HG03521 (cell line): ENCODE results near the gene KIF4B.
"Not testable (repeated sequence)": the region's sequence is repeated elsewhere in the genome, so short reads cannot be mapped to it uniquely, and the experiment has no call there.

Source experiments
- ATAC-seq: cut with Tn5 transposase; IDR thresholded peaks from one replicate; pipeline ENCODE4 v1.9.1; 2021; ENCODE audit warnings: mild to moderate bottlenecking, moderate library complexity; ENCODE audit not compliant: unreplicated experiment

The KIF4B gene, protein sequence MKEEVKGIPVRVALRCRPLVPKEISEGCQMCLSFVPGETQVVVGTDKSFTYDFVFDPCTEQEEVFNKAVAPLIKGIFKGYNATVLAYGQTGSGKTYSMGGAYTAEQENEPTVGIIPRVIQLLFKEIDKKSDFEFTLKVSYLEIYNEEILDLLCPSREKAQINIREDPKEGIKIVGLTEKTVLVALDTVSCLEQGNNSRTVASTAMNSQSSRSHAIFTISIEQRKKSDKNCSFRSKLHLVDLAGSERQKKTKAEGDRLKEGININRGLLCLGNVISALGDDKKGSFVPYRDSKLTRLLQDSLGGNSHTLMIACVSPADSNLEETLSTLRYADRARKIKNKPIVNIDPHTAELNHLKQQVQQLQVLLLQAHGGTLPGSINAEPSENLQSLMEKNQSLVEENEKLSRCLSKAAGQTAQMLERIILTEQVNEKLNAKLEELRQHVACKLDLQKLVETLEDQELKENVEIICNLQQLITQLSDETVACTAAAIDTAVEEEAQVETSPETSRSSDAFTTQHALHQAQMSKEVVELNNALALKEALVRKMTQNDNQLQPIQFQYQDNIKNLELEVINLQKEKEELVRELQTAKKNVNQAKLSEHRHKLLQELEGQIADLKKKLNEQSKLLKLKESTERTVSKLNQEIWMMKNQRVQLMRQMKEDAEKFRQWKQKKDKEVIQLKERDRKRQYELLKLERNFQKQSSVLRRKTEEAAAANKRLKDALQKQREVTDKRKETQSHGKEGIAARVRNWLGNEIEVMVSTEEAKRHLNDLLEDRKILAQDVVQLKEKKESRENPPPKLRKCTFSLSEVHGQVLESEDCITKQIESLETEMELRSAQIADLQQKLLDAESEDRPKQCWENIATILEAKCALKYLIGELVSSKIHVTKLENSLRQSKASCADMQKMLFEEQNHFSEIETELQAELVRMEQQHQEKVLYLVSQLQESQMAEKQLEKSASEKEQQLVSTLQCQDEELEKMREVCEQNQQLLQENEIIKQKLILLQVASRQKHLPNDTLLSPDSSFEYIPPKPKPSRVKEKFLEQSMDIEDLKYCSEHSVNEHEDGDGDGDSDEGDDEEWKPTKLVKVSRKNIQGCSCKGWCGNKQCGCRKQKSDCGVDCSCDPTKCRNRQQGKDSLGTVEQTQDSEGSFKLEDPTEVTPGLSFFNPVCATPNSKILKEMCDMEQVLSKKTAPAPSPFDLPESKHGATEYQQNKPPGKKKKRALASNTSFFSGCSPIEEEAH

DNA sequence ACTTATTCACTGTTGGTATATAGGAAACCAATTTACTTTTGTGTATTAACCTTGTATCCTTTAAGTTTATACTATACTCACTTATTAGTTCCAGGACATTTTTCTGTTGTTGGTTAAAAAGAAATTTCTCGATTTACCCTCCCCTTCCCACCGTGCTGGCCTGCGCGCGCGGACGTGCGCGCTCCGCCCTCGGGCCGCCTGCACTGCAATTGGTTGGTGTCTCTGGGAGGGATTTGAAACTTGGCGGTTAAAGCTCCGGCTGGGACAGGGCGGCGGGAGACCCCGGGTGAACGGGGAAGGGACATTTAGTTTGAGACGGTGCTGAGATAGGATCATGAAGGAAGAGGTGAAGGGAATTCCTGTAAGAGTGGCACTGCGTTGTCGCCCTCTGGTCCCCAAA lies at the start of gene KIF4B:
TSS of gene KIF4B (plus strand) at position 230 of the 400 bp plus-strand sequence. CDS start at position 335, 105 bp downstream.
- no peak for ATAC-seq

DNA sequence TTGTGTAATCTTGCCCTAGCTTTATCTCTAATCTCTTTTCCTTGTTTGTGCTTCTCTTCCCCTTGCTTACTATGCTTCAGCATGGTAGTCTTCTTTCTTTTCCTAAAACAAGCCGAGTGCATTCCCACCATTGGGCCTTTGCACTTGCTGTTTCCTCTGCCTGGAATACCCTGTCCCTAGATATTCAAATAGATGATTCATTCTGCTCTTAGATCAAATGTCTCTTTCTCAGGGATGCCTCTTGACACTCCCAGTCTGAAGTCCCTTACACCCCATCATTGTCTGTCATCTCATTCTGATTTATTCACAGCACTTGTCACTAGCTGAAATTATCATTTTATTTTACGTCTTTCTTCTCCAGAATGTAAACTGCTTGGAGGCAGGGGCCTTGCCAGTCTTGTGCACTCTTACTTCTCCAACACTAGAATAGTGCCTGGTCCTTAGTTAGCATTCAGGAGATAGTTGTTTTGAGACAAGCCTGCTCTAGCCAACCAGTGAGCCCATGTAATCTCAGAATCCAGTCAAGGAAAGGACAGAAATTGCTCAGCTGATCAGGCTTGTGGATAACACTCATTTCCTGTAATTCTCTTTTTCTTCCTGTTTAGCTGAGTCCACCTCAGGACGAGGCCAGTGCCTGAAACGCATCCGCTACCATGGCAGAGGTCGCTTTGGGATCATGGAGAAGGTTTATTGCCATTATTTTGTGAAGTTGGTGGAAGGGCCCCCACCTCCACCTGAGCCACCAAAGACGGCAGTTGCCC lies 47.3 kb upstream of the KIF4B start:
- no peak for ATAC-seq

DNA sequence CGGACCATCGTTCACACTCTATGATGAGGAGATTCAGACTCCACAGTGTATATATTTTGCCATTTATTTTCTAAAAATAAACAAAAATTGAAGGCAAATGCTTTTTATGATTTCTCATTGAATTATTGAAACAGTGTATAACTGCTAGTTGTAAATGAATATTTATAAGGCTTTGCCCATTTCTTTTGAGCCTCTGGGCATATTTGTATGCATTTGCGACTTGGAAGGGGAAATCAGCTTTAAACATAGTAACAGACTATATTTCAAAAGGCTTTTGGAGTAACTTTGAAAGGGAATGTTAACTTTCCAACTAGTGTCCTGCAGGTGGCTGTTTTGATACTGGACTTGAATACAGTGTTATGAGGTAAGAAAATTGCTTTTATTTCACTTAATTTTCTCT lies 46.7 kb upstream of the KIF4B start:
- ATAC-seq = no peak

DNA sequence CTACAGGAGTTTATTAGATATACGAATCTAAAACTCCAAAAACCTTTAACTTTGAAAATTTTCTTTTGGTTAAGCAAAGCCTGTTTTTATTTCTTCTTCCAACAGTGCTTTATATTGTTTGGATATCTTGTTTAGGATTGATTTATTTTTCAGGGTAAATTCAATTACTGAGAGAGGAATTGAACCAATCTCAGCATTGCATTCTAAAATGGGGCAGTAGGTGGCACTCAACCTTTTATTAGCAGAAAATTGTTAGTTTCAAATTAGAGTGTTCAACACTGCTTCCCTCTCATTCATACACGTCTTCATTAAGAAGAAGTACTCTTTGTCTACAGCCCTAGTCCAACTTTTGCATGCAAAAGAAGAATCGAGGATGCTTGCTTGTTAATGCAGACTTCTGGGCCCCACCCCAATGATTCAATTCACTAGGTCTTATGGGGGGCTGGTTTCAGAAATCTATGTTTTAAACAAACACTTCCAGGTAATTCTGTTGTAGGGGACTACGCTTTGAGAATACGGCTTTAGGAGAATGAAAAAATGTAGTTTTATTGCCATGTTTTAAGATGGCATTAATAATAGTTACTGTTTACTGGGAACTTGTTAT lies 46.0 kb upstream of the KIF4B start:
- no peak for ATAC-seq

DNA sequence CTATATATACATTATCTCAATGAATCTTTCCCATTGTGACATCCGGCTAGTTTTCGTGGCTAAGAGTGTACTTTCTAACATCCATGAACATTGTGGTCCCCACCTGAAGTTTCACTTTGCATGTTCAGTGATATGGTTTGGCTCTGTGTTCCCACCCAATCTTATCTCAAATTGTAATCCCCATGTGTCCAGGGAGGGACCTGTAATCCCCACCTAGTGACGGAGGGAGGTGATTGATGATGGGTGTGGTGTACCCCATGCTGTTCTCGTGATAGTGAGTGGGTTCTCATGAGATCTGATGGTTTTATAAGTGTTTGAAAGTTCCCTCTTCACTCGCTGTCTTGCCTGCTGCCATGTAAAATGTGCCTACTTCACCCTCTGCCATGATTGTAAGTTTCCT lies 44.6 kb upstream of the KIF4B start:
- ATAC-seq = no peak

DNA sequence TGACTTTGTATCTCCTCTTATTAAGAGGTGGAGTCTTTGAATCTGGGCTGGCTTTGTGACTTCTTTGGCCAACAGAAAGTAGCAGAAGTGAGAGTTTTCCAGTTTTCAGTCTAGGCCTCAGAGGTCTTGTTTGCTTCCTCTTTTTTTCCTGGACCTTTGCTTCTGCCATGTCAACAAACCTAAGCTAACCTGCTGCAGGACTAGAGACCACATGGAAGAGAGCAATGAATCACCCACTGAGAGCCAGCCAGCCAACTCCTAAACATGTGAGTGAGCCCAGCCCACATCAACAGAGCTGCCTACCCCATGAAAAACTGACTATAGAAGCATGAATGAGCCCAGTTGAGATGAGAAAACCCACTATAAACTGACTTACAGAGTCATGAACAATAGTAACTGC lies 42.8 kb upstream of the KIF4B start:
- no peak for ATAC-seq

DNA sequence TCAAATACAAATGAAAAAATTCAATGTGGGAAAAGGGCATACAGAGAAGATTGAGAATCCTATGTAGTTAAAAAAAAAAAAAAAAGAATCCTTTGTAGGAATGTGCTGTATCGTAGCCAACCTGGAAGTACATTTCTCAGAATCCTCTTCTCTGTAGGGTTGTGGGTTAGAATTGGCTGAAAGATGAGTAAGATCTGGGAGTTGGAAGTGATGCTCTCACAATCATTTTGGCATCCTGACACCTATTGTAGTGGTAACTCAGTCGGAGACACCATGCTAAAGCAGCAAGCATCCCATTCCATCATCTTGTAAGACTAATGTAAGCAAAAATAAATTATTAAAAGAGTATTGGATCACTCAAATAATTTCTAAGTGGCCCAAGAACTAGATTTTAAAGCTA lies 42.1 kb upstream of the KIF4B start:
- ATAC-seq = no peak

DNA sequence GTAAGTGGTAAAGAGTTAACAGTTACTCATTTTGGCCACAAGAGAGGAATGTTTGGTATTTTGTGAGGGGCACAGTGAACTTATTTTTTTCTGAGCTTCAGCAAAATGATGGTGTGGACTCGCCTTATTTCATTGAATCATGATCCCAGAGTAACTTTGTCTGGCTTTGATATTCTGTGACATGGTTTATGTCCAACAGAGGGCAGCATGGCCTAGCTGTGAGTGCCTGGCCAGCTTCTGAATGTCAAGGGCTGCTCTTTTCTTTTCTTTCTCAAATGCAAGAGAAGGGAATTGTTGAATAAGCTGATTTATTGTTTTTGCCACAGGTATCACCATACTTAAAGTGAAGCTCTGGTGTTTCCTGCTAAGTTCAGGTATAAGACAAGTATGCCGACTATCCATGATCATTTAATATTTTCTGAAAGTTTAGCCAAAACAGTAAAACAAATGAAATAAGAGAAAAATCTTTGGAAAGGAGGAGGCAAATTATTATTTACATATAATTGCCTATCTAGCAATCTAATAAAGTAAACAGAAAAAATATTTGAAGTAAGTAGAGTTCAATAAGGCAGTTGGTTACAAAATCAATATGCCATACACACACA lies 41.0 kb upstream of the KIF4B start:
- ATAC-seq = no peak

DNA sequence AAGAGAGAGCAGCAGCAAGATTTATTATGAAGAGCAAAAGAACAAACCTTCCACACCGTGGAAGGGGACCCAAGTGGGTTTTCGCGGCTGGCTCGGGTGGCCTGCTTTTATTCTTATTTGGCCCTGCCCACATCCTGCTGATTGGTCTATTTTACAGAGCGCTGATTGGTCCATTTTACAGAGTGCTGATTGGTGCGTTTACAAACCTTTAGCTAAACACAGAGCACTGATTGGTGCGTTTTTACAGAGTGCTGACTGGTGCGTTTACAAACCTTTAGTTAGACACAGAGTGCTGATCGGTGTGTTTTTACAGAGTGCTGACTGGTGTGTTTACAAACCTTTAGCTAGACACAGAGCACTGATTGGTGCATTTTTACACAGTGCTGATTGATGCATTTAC lies 37.5 kb upstream of the KIF4B start:
- ATAC-seq = not testable (repeated sequence)

DNA sequence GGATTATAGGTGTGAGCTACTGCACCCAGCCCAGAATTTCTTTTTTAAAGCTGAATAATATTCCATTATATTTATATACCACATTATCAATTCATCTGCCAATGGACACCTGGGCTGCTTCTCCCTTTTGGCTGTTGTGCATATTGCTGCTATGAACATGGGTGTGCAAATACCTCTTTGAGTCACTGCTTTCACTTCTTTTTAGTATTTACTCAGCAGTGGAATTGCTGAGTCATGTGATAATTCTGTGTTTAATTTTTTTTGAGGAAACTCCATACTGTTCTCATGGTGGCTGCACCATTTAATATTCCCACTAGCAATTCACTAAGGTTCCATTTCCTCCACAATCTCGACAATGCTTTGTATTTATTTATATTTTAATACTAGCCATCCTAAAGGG lies 36.1 kb upstream of the KIF4B start:
- no peak for ATAC-seq

DNA sequence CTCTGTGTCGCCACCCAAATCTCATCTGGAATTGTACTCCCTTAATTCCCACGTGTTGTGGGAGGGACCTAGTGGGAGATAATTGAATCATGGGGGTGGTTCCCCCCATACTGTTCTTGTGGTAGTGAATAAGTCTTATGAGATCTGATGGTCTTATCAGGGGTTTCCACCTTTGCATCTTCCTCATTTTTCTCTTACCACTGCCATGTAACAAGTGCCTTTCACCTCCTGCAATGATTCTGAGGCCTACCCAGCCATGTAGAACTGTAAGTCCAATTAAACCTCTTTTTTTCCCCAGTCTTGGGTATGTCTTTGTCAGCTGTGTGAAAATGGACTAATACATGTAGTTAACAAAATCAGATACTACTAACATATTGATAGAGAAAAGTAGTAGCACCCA lies 35.3 kb upstream of the KIF4B start:
- ATAC-seq = not testable (repeated sequence)

DNA sequence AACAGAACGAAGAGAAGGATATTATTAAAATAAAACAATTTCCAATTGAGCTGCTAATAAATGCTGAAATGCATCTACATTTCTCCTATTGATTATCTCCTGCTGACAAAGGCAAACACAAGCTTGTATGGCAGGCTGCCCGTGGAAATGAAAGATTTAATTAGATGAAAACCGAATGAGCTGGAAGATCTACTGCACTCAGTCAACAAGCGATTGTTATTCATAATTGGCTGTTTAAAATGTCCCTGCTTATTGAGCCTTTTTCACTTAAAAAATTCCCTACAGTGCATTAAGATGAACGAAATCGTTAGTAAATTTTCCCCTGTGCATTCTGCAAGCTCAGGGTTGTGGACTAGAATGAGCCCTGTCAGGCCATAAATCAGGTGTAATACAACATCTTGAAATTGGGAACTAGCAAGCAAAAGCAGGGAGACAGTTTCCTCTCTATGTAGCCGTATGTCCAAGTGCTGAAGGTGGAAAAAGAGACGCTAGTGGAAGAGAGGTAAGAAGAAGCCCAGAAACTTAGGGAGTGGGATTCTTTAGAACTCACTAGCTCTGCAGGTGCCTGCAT lies 28.5 kb upstream of the KIF4B start:
- no peak for ATAC-seq

DNA sequence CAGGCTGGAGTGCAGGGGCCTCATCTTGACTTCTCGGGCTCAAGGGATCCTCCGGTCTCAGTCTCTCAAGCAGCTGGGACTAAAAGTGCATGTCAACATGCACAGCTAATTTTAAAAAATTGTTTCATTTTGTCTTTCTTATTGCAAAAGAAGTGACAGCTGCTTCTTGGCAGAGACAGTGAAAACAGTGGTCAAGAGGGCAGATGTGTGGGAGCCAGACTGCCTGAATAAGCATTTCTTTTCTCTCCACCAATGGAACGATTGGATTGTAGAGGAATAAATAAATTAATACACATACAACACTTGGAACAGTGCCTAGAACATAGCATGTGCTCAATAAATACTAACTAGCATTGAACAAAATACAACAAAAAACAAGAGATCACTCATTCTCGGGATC lies 27.4 kb upstream of the KIF4B start:
- ATAC-seq = no peak

DNA sequence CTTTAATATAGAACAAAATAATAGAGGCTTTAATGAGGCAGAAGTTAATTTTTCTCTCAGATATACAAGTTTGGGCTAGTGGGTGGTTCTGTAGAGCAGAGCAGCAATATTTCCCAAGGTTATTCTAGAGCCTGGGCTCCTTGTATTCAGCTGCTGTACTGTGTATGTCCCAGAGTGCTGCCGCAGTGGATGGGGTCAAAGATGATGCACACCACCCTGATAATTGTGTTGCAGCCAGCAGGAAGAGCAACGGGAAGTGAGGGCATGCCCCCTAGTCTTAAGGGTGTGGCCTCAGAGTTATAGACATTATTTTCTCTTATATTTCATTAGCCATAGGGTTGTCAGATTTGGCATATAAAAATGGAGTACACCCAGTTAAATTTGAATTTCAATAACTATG lies 23.9 kb upstream of the KIF4B start:
- no peak for ATAC-seq

DNA sequence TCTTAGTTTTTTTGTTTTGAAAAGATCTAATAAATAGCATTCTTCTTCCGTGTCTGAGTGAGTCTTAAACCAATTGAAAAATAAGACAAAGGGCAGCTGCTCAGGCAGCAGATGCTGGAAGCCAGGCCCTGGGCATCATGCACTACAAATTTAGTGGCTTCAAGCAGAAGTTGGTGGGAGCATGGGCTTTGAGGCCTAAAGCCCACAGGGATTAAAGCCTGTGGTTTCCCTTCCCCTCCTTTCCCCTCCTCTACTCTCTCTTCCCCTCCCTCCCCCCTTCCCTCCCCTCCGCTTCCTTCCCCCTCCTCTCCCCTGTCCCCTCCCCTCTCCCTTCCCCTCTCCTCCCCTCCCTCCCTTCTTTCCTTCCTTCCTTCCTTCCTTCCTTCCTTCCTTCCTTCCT lies 20.1 kb upstream of the KIF4B start:
- ATAC-seq = no peak

DNA sequence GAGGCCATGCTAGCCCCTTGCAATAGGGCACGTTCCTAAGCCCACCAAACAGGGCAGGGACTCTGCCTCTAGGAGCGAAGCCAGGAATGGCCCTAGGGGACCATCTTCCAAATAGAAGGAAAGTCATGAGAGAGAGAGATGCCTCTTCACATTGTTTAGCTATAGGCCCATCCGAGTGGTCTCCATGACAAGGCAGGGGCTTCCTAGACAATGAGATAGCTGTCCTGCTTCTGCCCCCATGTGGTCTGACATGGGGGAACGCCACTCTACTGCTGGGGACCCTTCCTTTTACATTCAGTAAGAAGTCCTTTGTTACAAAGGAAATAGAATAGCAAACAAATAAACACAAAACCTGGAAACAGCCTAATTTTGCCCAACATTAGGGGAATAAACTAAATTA lies 17.9 kb upstream of the KIF4B start:
- ATAC-seq = no peak

DNA sequence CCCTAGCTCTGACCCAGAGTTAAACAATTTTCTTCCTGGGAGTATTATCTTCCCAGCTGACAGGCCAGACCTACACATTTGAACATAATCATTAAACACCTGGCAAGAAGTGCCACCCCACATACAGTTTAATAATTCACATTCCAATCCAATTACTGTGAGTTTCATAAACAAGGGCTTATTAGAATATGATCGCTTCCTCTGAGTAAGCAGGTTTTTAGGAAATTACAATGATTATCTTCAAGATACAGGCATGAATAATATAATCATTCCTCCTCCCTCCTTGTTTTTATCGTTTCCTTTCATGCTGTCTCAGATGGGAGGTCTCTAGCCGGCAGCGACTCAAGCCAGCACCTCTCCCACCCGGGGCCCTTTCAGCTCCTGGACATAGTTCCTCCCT lies 15.8 kb upstream of the KIF4B start:
- ATAC-seq = no peak

DNA sequence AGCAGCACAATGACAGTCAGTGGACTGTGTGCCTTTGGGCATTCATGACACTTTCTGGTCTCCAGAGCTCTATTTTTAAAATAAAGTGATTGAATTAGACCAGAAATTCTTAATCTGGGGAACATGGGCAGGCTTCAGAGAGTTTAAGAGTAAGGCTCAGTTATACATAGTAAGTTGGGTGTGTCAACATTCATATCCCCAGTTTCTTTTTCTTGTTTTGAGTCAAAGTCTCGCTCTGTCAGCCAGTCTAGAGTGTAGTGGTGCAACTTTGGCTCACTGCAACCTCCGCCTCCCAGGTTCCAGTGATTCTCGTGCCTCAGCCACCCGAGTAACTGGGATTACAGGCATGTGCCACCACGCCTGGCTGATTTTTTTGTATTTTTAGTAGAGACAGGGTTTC lies 13.7 kb upstream of the KIF4B start:
- no peak for ATAC-seq

DNA sequence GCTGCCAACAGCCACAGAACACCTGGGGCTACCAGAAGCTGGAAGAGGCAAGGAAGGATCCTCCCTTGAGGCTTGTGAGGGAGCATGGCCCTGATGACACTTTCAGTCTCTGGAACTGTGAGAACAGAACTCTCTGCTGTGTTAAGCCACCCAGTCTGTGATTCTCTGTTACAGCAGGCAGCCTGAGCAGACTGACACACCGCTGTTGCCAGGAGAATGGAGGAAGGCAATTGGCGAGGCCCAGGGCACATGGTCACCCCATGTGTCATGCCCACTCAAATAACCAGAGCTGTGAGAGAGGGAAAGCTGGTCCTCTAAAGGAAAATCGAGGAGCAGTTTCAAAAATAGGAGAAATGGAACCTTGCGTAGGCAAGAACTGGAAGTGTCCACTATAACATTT lies 12.0 kb upstream of the KIF4B start:
- ATAC-seq = no peak

DNA sequence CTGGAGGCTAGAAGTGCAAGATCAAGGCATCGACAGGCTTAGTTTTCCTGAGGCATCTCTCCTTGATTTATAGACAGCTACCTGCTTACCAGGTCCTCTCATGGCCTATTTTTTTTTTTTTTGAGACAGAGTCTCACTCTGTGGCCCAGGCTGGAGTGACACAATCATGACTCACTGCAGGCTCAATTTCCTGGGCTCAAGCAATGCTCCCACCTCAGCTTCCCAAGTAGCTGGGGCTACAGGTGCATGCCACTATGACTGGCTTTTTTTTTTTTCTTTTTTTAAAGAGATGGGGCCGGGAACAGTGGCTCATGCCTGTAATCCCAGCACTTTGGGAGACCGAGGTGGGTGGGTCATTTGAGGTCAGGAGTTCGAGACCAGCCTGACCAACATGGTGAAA lies 10.8 kb upstream of the KIF4B start:
- not testable (repeated sequence) for ATAC-seq
